Right atrium auricular region (tissue), 2 donors: ENCODE results near the gene RTP3. TPM values are rescaled to one million over a fixed set of nuclear protein-coding genes. Genes with fewer than 3 reads are reported as not detected.

Experiments used
- DNase-seq: peaks from one replicate; pipeline ENCODE4 v3.0.0-alpha.2; 2019; ENCODE audit warnings: low spot score
- H3K27ac ChIP-seq, 2 donors: fragments of 200-600 bp; sonication (generic); 1 replicate in 1 of 2; 2 replicates in 1 of 2; pipeline ENCODE4 v1.5.1; 2016 to 2019
- H3K27me3 ChIP-seq, 2 donors: fragments of 200-600 bp; sonication (generic); one replicate each; pipeline versions ENCODE4 v1.5.1 to v1.6.0; 2017 to 2019
- H3K36me3 ChIP-seq: fragments of 200-600 bp; sonication (generic); one replicate; pipeline ENCODE4 v1.5.1; 2016
- H3K4me1 ChIP-seq, 2 donors: fragments of 200-600 bp; sonication (generic); one replicate each; pipeline versions ENCODE4 v1.5.1 to v1.6.0; 2017 to 2019
- H3K4me3 ChIP-seq, 2 donors: fragments of 200-600 bp; sonication (generic); 1 replicate in 1 of 2; 2 replicates in 1 of 2; pipeline ENCODE4 v1.5.1; 2017 to 2019; ENCODE audit warnings: mild to moderate bottlenecking in 1 of 2, moderate library complexity in 1 of 2
- H3K9me3 ChIP-seq, 2 donors: fragments of 200-600 bp; sonication (generic); one replicate each; pipeline ENCODE4 v1.5.1; 2019
- total RNA-seq, 2 donors: library from RNA; depleted of rRNA; stranded (reverse); fragments of >200 nt; gene quantifications; one replicate each; pipeline ENCODE4 v1.1.0, GENCODE V29; 2016
- TF ChIP-seq, protein P1 (sequence below), 2 donors: fragments of 200-600 bp; sonication (generic); IDR thresholded peaks; one replicate each; pipeline ENCODE4 v1.5.1; 2019; ENCODE audit warnings: antibody characterized with exemption in 2 of 2

Gene RTP3
- total RNA-seq, 2 donors from 2014 or later = not detected

DNA sequence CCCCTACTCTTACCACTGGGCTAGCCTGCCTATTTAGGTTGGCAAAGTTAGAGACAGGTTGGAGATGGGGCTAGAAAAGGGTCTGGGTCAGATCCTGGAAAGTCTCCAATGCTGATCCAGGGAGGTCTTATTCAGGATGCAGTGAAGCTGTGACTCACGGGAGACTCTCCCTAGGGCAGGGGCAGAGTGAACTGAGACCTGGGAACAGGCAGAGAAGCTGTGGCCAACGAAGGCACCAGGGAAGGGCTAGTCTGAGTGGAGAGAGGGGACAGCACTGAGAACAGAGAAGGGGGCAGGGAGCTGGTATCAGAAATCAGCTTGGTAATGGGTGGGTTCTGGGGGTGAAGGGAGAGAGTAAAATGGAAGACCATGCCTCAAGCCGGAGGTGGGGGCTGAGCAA lies 35.3 kb upstream of the RTP3 start:
- peak; percentile 42 for DNase-seq
- peak overlapping the region in 1 of 2 donors; percentile 25 for H3K4me3 ChIP-seq
- peak overlapping the region; percentile 21 to 50 for H3K27ac ChIP-seq
- no peaks in the 10 kb centered on the region for H3K36me3 ChIP-seq
- no peaks in the 10 kb centered on the region for H3K9me3 ChIP-seq
- TF ChIP-seq, protein P1, sequence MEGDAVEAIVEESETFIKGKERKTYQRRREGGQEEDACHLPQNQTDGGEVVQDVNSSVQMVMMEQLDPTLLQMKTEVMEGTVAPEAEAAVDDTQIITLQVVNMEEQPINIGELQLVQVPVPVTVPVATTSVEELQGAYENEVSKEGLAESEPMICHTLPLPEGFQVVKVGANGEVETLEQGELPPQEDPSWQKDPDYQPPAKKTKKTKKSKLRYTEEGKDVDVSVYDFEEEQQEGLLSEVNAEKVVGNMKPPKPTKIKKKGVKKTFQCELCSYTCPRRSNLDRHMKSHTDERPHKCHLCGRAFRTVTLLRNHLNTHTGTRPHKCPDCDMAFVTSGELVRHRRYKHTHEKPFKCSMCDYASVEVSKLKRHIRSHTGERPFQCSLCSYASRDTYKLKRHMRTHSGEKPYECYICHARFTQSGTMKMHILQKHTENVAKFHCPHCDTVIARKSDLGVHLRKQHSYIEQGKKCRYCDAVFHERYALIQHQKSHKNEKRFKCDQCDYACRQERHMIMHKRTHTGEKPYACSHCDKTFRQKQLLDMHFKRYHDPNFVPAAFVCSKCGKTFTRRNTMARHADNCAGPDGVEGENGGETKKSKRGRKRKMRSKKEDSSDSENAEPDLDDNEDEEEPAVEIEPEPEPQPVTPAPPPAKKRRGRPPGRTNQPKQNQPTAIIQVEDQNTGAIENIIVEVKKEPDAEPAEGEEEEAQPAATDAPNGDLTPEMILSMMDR (IDR thresholded peaks at IDR 0.05) = no peak
- H3K27me3 ChIP-seq = peaks cover 6 to 8% of the 10 kb centered on the region in 2 donors
- peaks cover 0 to 29% of the 10 kb centered on the region in 2 donors for H3K4me1 ChIP-seq

DNA sequence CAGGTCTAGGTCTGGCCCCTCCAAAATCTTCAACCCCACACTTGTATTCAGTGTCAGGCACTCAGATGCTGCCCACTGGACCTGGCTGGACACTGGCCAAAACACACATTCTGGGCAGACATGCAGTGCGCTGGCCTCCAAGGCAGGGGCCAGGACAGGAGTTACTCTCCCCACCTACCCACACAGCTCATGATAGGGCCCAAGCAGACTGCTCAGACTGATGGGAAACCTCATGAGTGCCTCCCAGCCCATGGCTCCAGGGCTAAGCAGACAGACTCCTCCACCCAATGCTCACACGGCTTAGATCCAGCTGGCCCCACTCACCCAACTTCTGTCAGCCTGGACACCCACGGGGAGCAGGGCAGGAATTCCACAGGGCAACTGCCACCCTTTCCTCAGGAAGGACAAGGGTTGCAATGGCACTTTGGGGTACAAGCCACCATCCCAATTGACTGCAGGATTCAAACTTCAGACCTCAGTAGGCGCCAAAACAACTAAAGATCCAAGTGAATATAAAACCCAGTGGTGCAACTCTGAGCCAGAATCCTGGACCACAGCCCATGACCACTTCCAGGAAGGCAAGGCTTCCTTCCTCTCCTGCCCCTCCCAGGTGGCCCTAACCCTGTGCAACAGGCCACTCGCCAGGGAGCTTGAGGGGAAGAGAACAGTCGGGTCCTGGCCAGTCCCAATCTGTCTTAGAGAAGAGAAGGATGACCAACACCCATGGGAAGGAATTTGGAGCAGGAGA lies 34.5 kb upstream of the RTP3 start:
- Histone ChIP-seq H3K27ac (peak overlapping the region; percentile 21 to 50), H3K4me3 (peak overlapping the region in 1 of 2 donors; percentile 25), H3K4me1 (peaks cover 0 to 29% of the 10 kb centered on the region in 2 donors), H3K36me3 (no peaks in the 10 kb centered on the region), H3K27me3 (peaks cover 6 to 8% of the 10 kb centered on the region in 2 donors), H3K9me3 (no peaks in the 10 kb centered on the region)
- TF ChIP-seq, protein P1 (IDR thresholded peaks at IDR 0.05) = no peak
- DNase-seq = peak; percentile 51

DNA sequence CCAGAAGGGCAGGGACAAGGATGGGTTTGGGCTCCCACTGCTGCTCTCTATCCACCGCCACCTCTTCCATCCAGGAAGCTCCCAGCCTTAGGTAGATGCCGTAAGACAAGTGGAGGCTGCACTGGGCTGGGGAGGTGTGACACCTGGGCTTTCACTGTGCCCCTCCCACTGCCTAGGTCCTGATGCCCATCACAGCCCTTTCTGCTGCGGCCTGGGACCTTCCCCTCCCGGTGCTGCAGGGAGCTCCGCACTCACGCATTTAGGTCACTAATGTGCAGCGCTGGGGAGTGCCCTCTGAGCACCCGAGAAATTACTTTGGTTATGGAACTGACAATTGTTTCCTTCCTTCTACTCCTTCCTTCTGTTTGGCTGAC lies 33.9 kb upstream of the RTP3 start:
- H3K4me1 ChIP-seq = peaks cover 0 to 29% of the 10 kb centered on the region in 2 donors

DNA sequence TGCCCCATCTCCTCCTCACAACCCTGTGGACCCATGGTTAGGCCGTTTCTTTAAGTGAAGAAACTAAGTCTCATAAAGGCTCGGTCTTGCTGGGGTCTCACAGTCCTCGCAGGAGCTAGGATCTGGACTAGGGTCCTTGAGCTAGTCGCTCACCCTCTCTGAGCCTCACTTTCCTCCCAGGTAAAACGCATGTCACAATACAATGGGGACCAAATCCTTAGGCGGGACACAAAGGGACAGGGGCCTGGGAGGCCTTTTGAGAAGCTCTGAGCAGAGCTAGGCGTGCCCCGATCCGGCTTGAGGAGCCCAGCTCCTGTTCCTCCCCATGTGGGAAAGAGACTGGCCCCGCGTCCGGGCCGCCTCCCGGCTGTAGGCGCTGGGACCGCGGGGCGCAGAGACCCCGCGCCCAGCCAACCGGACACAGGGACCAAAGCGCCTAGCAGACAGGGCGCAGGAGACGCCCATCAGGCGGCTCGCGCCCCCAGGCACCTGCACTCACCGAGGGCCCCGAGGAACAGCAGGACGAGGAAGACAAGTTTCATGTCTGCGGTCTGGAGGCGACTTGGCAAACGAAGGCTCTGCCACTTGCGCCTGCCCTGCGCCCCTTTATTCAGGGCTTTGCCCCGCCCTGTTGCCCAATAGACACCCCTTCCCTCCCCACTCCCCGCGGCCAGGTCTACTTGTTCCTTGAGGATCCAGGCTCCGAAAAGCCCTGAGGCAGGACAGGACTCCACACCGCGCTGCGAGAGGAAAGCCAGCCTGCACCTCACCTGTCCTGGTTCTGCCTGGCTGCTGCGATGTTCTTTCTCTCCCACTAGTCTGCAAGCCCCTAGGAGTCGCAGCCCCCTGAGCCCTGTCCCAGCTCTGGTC lies 33.2 kb upstream of the RTP3 start, which contains the start of gene LTF:
TSS of gene LTF (minus strand) at position 580 of the 870 bp plus-strand sequence. CDS start at position 542, 38 bp downstream.
- DNase-seq = peak; percentile 54
- peaks cover 0 to 29% of the 10 kb centered on the region in 2 donors for H3K4me1 ChIP-seq
- peak within 1 kb of the TSS in 1 of 2 donors; percentile 9 for H3K4me3 ChIP-seq
- TF ChIP-seq, protein P1 (IDR thresholded peaks at IDR 0.05) = no peak
- peaks cover 6 to 8% of the 10 kb centered on the region in 2 donors for H3K27me3 ChIP-seq
- peak within 1 kb of the TSS in 1 of 2 donors; percentile 50 for H3K27ac ChIP-seq
- no peaks in the 10 kb centered on the region for H3K9me3 ChIP-seq
- H3K36me3 ChIP-seq = no peaks in the 10 kb centered on the region

More for the DNA sequence above, 33.9 kb upstream of the RTP3 start:
- no peak overlapping the region for H3K4me3 ChIP-seq
- TF ChIP-seq, protein P1 (IDR thresholded peaks at IDR 0.05) = no peak
- H3K27ac ChIP-seq = peak overlapping the region in 1 of 2 donors; percentile 50
- H3K27me3 ChIP-seq = peaks cover 6 to 8% of the 10 kb centered on the region in 2 donors
- DNase-seq = no peak
- no peaks in the 10 kb centered on the region for H3K36me3 ChIP-seq
- no peaks in the 10 kb centered on the region for H3K9me3 ChIP-seq

DNA sequence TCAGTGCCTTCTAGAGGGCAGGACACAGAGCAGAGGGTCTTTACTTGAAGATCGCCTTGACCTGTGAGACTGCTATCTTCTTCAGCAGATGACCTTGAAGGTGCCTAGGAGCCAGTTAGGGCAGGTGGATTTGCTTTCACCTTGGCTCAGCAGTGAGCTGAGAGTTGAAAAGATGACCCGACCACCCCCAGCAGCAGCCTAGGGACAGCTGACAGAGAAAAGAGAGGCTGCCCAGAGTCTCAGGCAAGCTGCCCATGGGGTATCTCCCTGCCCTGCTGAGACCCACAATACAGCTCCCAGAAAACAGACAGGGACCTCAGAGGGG lies 32.6 kb upstream of the RTP3 start:
- TF ChIP-seq, protein P1 (IDR thresholded peaks at IDR 0.05) = no peak
- Histone ChIP-seq H3K27me3 (peaks cover 6 to 8% of the 10 kb centered on the region in 2 donors), H3K4me3 (no peak overlapping the region), H3K9me3 (no peaks in the 10 kb centered on the region), H3K36me3 (no peaks in the 10 kb centered on the region), H3K27ac (no peak overlapping the region), H3K4me1 (peaks cover 0 to 29% of the 10 kb centered on the region in 2 donors)
- DNase-seq = no peak
